HG02678 (cell line): Measurements from ENCODE around the gene CLMN.

ENCODE experiments used
- ATAC-seq: cut with Tn5 transposase; IDR thresholded peaks from one replicate; pipeline ENCODE4 v1.9.1; 2021; ENCODE audit warnings: mild to moderate bottlenecking, moderate library complexity; ENCODE audit not compliant: unreplicated experiment

CLMN gene

GRCh38 chr14:95322651-95323050, 2.9 kb upstream of the CLMN start:
- ATAC-seq = no peak

GRCh38 chr14:95321693-95322455, 2.2 kb upstream of the CLMN start:
- no peak for ATAC-seq

GRCh38 chr14:95320955-95321600, 1.4 kb upstream of the CLMN start:
- ATAC-seq = no peak

GRCh38 chr14:95320078-95320895, 579 bp upstream of the CLMN start:
- no peak for ATAC-seq

- no peak for ATAC-seq
Measured at GRCh38 chr14:95318399-95319311, 1.1 kb downstream of the CLMN start.

- ATAC-seq = no peak
Measured at GRCh38 chr14:95317817-95318343, 1.8 kb downstream of the CLMN start.

GRCh38 chr14:95316821-95317220, 2.9 kb downstream of the CLMN start:
- ATAC-seq = no peak

GRCh38 chr14:95315579-95315978, 4.1 kb downstream of the CLMN start:
- ATAC-seq = no peak

- no peak for ATAC-seq
Measured at GRCh38 chr14:95315156-95315555, 4.6 kb downstream of the CLMN start.

GRCh38 chr14:95314609-95315008, 5.1 kb downstream of the CLMN start:
- ATAC-seq = peak; percentile 64

GRCh38 chr14:95313707-95314106, 6.0 kb downstream of the CLMN start:
- no peak for ATAC-seq

GRCh38 chr14:95313190-95313589, 6.5 kb downstream of the CLMN start:
- ATAC-seq = no peak

GRCh38 chr14:95312311-95312710, 7.4 kb downstream of the CLMN start:
- ATAC-seq = no peak

GRCh38 chr14:95311752-95312151, 8.0 kb downstream of the CLMN start:
- no peak for ATAC-seq

- no peak for ATAC-seq
Measured at GRCh38 chr14:95310635-95311380, 8.9 kb downstream of the CLMN start.

- ATAC-seq = no peak
Measured at GRCh38 chr14:95309261-95310051, 10.3 kb downstream of the CLMN start.

GRCh38 chr14:95308073-95308472, 11.6 kb downstream of the CLMN start:
- ATAC-seq = no peak

GRCh38 chr14:95307402-95308041, 12.2 kb downstream of the CLMN start:
- ATAC-seq = no peak
